ENCODE data around the gene SUB1. TPM values are rescaled to one million over a fixed set of nuclear protein-coding genes. Genes with fewer than 3 reads are reported as not detected.

Gene SUB1
- total RNA-seq, 4 donors from 2014 or later = 66.4 to 154 (median 90.1) TPM

DNA sequence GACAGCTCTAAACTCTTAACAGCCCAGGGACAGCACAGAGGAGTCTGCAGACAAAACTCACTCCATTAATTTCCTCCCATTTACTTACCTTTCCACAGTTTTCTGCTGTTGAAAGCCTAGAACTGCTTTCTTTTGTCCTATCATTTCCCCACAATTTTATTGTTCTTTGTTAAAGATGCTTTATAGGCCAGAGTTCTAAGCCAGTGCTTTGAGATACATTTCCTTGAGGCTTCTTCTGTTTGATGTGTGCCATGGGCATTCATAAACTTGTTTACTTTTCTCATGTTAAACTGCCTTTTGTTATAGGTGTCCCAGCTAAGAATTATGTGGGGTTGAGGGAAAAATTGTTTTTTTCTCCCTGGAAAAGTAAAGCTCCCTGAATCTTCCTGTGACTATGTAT lies 25.9 kb upstream of the SUB1 start:
- no peak for DNase-seq (ENCODE audit: extremely low spot score)
- H3K36me3 ChIP-seq = no peaks in the 10 kb centered on the region
- no peak overlapping the region for H3K27ac ChIP-seq (replicated peaks in 1 of 4)
- no peaks in the 10 kb centered on the region for H3K9me3 ChIP-seq
- TF ChIP-seq EP300 (IDR thresholded peaks at IDR 0.05) (no peak), POLR2A (IDR thresholded peaks at IDR 0.05; ENCODE audit: low read depth) (no peak), POLR2AphosphoS5 (IDR thresholded peaks at IDR 0.05) (no peak)
- TF ChIP-seq, protein P1, sequence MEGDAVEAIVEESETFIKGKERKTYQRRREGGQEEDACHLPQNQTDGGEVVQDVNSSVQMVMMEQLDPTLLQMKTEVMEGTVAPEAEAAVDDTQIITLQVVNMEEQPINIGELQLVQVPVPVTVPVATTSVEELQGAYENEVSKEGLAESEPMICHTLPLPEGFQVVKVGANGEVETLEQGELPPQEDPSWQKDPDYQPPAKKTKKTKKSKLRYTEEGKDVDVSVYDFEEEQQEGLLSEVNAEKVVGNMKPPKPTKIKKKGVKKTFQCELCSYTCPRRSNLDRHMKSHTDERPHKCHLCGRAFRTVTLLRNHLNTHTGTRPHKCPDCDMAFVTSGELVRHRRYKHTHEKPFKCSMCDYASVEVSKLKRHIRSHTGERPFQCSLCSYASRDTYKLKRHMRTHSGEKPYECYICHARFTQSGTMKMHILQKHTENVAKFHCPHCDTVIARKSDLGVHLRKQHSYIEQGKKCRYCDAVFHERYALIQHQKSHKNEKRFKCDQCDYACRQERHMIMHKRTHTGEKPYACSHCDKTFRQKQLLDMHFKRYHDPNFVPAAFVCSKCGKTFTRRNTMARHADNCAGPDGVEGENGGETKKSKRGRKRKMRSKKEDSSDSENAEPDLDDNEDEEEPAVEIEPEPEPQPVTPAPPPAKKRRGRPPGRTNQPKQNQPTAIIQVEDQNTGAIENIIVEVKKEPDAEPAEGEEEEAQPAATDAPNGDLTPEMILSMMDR (IDR thresholded peaks at IDR 0.05) = no peak
- no peaks in the 10 kb centered on the region for H3K4me1 ChIP-seq
- intact Hi-C loops (cut with DNase I) = no loop called here
- H3K4me3 ChIP-seq = no peak overlapping the region
- no peaks in the 10 kb centered on the region for H3K27me3 ChIP-seq

- H3K4me3 ChIP-seq = no peak overlapping the region
- TF ChIP-seq POLR2AphosphoS5 (IDR thresholded peaks at IDR 0.05) (no peak), POLR2A (IDR thresholded peaks at IDR 0.05; ENCODE audit: low read depth) (no peak), EP300 (IDR thresholded peaks at IDR 0.05) (no peak)
- TF ChIP-seq, protein P1 (IDR thresholded peaks at IDR 0.05) = no peak
- intact Hi-C loops (cut with DNase I) = no loop called here
Measured at GRCh38 chr5:32559921-32560320, 25.4 kb upstream of the SUB1 start.

DNA sequence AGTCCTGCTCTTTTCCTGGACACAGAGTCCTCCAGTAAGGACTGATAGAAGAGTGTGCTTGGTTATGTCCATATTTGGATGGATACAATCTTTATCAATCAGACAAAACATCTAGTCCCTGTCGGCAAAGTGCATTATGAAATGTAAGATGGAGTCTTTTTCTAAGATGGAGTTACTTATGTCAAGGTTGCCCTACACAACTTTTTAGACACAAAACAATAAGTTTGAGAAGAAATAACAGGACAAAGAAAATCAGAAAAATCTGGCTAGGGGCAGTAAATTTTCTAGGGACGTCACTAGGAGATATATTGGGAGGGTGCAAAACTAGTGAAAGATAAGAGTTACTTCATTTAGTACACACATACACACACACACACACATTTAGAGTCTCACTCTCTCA lies 23.3 kb upstream of the SUB1 start:
- Histone ChIP-seq H3K27me3 (no peaks in the 10 kb centered on the region), H3K36me3 (no peaks in the 10 kb centered on the region), H3K4me1 (no peaks in the 10 kb centered on the region), H3K9me3 (no peaks in the 10 kb centered on the region), H3K4me3 (no peak overlapping the region), H3K27ac (replicated peaks in 1 of 4) (no peak overlapping the region)
- DNase-seq (ENCODE audit: extremely low spot score) = no peak
- 88% methylated on average over 2 of the region's 2 CpGs for WGBS
- no peak for TF ChIP-seq POLR2AphosphoS5 (IDR thresholded peaks at IDR 0.05)
- TF ChIP-seq, protein P1 (IDR thresholded peaks at IDR 0.05) = no peak
- TF ChIP-seq POLR2A (IDR thresholded peaks at IDR 0.05; ENCODE audit: low read depth) = no peak
- TF ChIP-seq EP300 (IDR thresholded peaks at IDR 0.05) = no peak
- intact Hi-C loops (cut with DNase I) = no loop called here

More at GRCh38 chr5:32559921-32560320, 25.4 kb upstream of the SUB1 start:
- Histone ChIP-seq H3K9me3 (no peaks in the 10 kb centered on the region), H3K4me1 (no peaks in the 10 kb centered on the region), H3K36me3 (no peaks in the 10 kb centered on the region), H3K27ac (replicated peaks in 1 of 4) (no peak overlapping the region), H3K27me3 (no peaks in the 10 kb centered on the region)
- DNase-seq (ENCODE audit: extremely low spot score) = no peak

- TF ChIP-seq EP300 (IDR thresholded peaks at IDR 0.05) (no peak), POLR2AphosphoS5 (IDR thresholded peaks at IDR 0.05) (no peak), POLR2A (IDR thresholded peaks at IDR 0.05; ENCODE audit: low read depth) (no peak)
- TF ChIP-seq, protein P1 (IDR thresholded peaks at IDR 0.05) = no peak
- no peaks in the 10 kb centered on the region for H3K27me3 ChIP-seq
- no peaks in the 10 kb centered on the region for H3K36me3 ChIP-seq
- no peak overlapping the region for H3K27ac ChIP-seq (replicated peaks in 1 of 4)
- H3K4me3 ChIP-seq = no peak overlapping the region
- DNase-seq (ENCODE audit: extremely low spot score) = no peak
- no peaks in the 10 kb centered on the region for H3K9me3 ChIP-seq
- H3K4me1 ChIP-seq = no peaks in the 10 kb centered on the region
- intact Hi-C loops (cut with DNase I) = no loop called here
Measured at GRCh38 chr5:32562843-32563242, 22.5 kb upstream of the SUB1 start.

- no peak for TF ChIP-seq EP300 (IDR thresholded peaks at IDR 0.05)
- no peak for TF ChIP-seq POLR2AphosphoS5 (IDR thresholded peaks at IDR 0.05)
- TF ChIP-seq POLR2A (IDR thresholded peaks at IDR 0.05; ENCODE audit: low read depth) = no peak
- H3K4me1 ChIP-seq = no peaks in the 10 kb centered on the region
- no peaks in the 10 kb centered on the region for H3K9me3 ChIP-seq
- H3K36me3 ChIP-seq = no peaks in the 10 kb centered on the region
- no peak overlapping the region for H3K4me3 ChIP-seq
- no peaks in the 10 kb centered on the region for H3K27me3 ChIP-seq
- WGBS = 100% methylated on average over 2 of the region's 2 CpGs
- DNase-seq (ENCODE audit: extremely low spot score) = no peak
- intact Hi-C loops (cut with DNase I) = no loop called here
- no peak overlapping the region for H3K27ac ChIP-seq (replicated peaks in 1 of 4)
Measured at GRCh38 chr5:32563614-32564013, 21.7 kb upstream of the SUB1 start.

All from esophagus muscularis mucosa (tissue), 4 donors.